GM12873 (cell line): Measurements from ENCODE around the gene VWA8.

ENCODE experiments used
- CTCF ChIP-seq: IDR thresholded peaks from 2 replicates; pipeline ENCODE4 v1.5.1; 2012; ENCODE audit warnings: low read depth, mild to moderate bottlenecking, moderate library complexity, low read length, control low read depth; ENCODE audit not compliant: insufficient read depth; ENCODE audit errors: missing control alignments

Gene VWA8

GRCh38 chr13:41641429-41641828 is 319.5 kb downstream of the VWA8 start:
- TF ChIP-seq CTCF, result no peak

- TF ChIP-seq CTCF, result no peak
Measured at GRCh38 chr13:41639955-41640780, 320.7 kb downstream of the VWA8 start.

GRCh38 chr13:41639237-41639904 is 321.5 kb downstream of the VWA8 start:
- no peak for TF ChIP-seq CTCF

- TF ChIP-seq CTCF, result no peak
Measured at GRCh38 chr13:41637586-41637985, 323.3 kb downstream of the VWA8 start.

- no peak for TF ChIP-seq CTCF
Measured at GRCh38 chr13:41634407-41634806, 326.5 kb downstream of the VWA8 start.

GRCh38 chr13:41633776-41634175 is 327.1 kb downstream of the VWA8 start:
- TF ChIP-seq CTCF, result no peak

GRCh38 chr13:41631296-41631965 is 329.5 kb downstream of the VWA8 start:
- TF ChIP-seq CTCF, result no peak
